ENCODE data around the gene BSND.

The BSND gene

DNA sequence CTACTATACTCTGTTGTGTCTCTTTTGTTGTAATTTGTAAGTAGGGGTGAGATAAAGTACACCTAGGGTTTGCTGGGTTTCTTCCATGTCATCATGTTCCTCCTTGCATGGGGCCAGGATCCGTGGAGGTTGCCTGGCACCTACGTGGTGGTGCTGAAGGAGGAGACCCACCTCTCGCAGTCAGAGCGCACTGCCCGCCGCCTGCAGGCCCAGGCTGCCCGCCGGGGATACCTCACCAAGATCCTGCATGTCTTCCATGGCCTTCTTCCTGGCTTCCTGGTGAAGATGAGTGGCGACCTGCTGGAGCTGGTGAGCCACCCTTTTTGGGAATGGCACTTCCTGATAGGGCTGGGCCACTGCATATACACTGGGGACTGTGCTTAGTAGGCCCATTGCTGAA lies 45.0 kb downstream of the BSND start:
- POLR2A ChIA-PET, result no interaction called here

DNA sequence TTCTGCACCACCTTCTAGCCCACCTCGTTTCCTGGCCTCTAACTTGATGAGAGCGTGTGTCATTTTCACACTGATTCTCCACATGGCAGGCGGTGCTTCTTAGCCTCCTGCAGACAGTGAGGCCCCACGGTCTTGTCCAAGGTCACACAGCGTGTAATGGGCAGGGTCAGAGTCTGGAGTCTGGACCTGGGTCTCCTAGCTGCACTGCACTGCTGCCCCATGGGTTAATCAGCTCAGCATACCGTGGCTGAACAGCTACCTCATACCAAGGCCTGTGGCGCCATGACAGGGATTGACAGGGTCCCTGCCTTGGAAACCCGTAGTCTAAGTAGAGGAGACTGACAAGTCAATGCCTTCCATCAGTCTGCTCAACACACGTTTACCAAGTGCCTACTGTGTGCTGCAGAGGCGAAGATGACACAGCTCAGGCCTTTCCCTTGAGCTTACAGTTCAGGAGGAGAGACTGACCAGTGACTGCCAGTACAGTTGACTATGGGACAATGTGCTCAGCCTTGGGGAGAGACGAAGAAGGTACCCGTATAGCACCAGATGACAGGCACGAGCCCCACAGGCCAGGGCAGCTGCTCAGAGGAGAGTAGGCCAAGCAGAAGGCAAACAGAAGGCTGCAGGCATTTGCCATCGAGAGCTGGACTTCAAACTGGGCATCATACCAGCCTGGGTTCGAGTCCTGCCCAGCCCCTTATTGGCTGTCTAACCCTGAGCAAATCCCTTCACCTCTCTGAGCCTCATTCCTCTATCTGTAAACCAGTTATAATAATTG lies 46.1 kb downstream of the BSND start:
- TF ChIP-seq FOXM1 (IDR thresholded peaks at IDR 0.05; ENCODE audit: borderline replicate concordance), result no peak
- no peak for TF ChIP-seq HDGF (IDR thresholded peaks at IDR 0.05; ENCODE audit: borderline replicate concordance)
- no peak for TF ChIP-seq SP1 (IDR thresholded peaks at IDR 0.05)
- TF ChIP-seq ZNF384 (IDR thresholded peaks at IDR 0.05), result no peak
- no peak for TF ChIP-seq FOXA1 (IDR thresholded peaks at IDR 0.05)
- no peak for TF ChIP-seq L3MBTL2 (conservative IDR thresholded peaks at IDR 0.05)

More for the DNA sequence above, 45.0 kb downstream of the BSND start:
- no peak for DNase-seq (ENCODE audit: extremely low spot score)
- CTCF ChIA-PET, result no interaction called here
- TF ChIP-seq SUZ12 (IDR thresholded peaks at IDR 0.05), result no peak
- TF ChIP-seq SP1 (IDR thresholded peaks at IDR 0.05), result no peak
- no peak for TF ChIP-seq FOXK2 (IDR thresholded peaks at IDR 0.05)
- TF ChIP-seq CTBP1 (IDR thresholded peaks at IDR 0.05; ENCODE audit: borderline replicate concordance), result no peak
- no peak for TF ChIP-seq FOXA1 (IDR thresholded peaks at IDR 0.05)
- TF ChIP-seq TARDBP (IDR thresholded peaks at IDR 0.05), result no peak
- TF ChIP-seq NFRKB (IDR thresholded peaks at IDR 0.05), result no peak
- no peak for TF ChIP-seq ELF4 (IDR thresholded peaks at IDR 0.05)

DNA sequence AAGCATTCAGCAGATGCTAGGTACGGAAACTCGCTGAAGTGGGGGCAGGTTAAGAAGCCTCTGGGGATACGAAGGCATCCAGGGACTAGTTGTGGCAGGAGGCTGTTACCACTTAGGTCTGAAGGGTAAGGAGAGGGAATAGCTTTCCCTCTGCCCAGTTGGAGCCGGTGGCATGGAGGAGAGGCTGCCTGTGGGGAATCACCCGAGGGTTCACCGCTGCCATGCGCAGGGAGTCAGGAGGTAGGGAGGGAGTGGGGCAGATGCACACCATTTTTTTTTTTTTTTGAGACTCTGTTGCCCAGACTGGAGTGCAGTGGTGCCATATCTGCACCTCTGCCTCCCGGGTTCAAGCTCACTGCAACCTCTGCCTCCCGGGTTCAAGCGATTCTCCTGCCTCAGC lies 46.7 kb downstream of the BSND start:
- POLR2A ChIA-PET, result no interaction called here
- DNase-seq (ENCODE audit: extremely low spot score), result no peak

More for the DNA sequence above, 46.1 kb downstream of the BSND start:
- no peak for DNase-seq (ENCODE audit: extremely low spot score)
- POLR2A ChIA-PET, result no interaction called here
- CTCF ChIA-PET, result no interaction called here

DNA sequence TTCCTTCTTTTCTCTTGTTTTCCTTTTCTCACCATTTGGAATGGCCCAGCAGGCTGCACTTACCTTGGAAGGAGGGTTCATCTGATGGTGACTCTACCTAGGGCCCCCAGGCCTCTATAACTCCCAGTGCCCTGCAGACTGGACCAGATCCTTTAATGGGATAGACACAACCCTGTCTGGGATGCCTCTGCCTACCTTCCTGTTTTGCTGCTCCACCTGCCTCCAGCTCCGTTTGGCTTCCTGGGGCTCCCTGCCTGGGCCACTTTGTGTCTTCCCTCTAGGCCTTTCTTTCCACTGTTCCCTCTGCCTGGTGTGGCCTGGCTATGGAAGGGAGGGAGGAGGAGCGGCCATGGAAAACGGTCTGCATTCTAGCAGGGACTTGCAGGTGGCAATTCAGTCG lies 48.1 kb downstream of the BSND start:
- ChIA-PET CTCF (no interaction called here), POLR2A (no interaction called here)
- no peak for DNase-seq (ENCODE audit: extremely low spot score)
- TF ChIP-seq BHLHE40 (IDR thresholded peaks at IDR 0.05; ENCODE audit: borderline replicate concordance) (no peak), HDGF (IDR thresholded peaks at IDR 0.05; ENCODE audit: borderline replicate concordance) (no peak), SUZ12 (IDR thresholded peaks at IDR 0.05) (no peak), FOXM1 (IDR thresholded peaks at IDR 0.05; ENCODE audit: borderline replicate concordance) (no peak), NFRKB (IDR thresholded peaks at IDR 0.05) (no peak), ARNT (IDR thresholded peaks at IDR 0.05) (no peak), CTBP1 (IDR thresholded peaks at IDR 0.05; ENCODE audit: borderline replicate concordance) (no peak), SP1 (IDR thresholded peaks at IDR 0.05) (no peak)
- TF ChIP-seq, protein P1, sequence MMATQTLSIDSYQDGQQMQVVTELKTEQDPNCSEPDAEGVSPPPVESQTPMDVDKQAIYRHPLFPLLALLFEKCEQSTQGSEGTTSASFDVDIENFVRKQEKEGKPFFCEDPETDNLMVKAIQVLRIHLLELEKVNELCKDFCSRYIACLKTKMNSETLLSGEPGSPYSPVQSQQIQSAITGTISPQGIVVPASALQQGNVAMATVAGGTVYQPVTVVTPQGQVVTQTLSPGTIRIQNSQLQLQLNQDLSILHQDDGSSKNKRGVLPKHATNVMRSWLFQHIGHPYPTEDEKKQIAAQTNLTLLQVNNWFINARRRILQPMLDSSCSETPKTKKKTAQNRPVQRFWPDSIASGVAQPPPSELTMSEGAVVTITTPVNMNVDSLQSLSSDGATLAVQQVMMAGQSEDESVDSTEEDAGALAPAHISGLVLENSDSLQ (IDR thresholded peaks at IDR 0.05), result no peak

More for the DNA sequence above, 46.7 kb downstream of the BSND start:
- no peak for TF ChIP-seq SP1 (IDR thresholded peaks at IDR 0.05)
- no peak for TF ChIP-seq CTBP1 (IDR thresholded peaks at IDR 0.05; ENCODE audit: borderline replicate concordance)
- TF ChIP-seq L3MBTL2 (conservative IDR thresholded peaks at IDR 0.05), result no peak
- TF ChIP-seq, protein P1 (IDR thresholded peaks at IDR 0.05), result no peak
- TF ChIP-seq HDGF (IDR thresholded peaks at IDR 0.05; ENCODE audit: borderline replicate concordance), result no peak
- no peak for TF ChIP-seq FOXA1 (IDR thresholded peaks at IDR 0.05)
- no peak for TF ChIP-seq TARDBP (IDR thresholded peaks at IDR 0.05)
- no peak for TF ChIP-seq BHLHE40 (IDR thresholded peaks at IDR 0.05; ENCODE audit: borderline replicate concordance)
- no peak for TF ChIP-seq LEF1 (IDR thresholded peaks at IDR 0.05; ENCODE audit: borderline replicate concordance)
- TF ChIP-seq FOXK2 (IDR thresholded peaks at IDR 0.05), result no peak
- CTCF ChIA-PET, result no interaction called here

DNA sequence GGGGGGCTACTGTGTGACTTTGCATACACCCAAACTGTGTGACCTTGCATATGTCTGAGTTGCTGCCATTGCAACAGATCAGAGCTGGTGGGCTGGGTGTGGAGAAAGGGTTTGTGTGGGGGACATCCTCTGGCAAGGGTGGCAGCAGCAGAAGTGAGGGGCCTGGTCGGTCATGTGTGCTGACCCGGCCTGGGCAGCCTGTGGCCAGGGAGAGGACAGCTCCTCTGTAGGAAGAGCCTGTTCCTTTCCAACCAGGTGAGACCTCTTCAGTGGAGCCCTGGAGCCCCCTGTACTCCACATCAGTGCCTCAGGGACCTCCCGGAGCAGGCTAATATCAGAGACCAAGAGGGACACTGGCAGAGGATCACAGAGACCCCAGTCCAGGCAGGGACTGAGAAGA lies 48.9 kb downstream of the BSND start:
- no peak for DNase-seq (ENCODE audit: extremely low spot score)
- POLR2A ChIA-PET, result no interaction called here
- CTCF ChIA-PET, result interaction anchor here (0.6 kb wide), 2 partner anchors 26 to 160 kb away, joined by 4 read pairs; no protein-coding TSS in a partner anchor
- TF ChIP-seq HDGF (IDR thresholded peaks at IDR 0.05; ENCODE audit: borderline replicate concordance), result no peak
- TF ChIP-seq ARNT (IDR thresholded peaks at IDR 0.05), result no peak
- no peak for TF ChIP-seq SP1 (IDR thresholded peaks at IDR 0.05)
- TF ChIP-seq CTBP1 (IDR thresholded peaks at IDR 0.05; ENCODE audit: borderline replicate concordance), result no peak
- TF ChIP-seq FOXA1 (IDR thresholded peaks at IDR 0.05), result no peak
- TF ChIP-seq L3MBTL2 (conservative IDR thresholded peaks at IDR 0.05), result no peak
- TF ChIP-seq LEF1 (IDR thresholded peaks at IDR 0.05; ENCODE audit: borderline replicate concordance), result no peak
- no peak for TF ChIP-seq FOXM1 (IDR thresholded peaks at IDR 0.05; ENCODE audit: borderline replicate concordance)
- TF ChIP-seq SUZ12 (IDR thresholded peaks at IDR 0.05), result no peak
- no peak for TF ChIP-seq TARDBP (IDR thresholded peaks at IDR 0.05)
- no peak for TF ChIP-seq FOXK2 (IDR thresholded peaks at IDR 0.05)
- TF ChIP-seq NFRKB (IDR thresholded peaks at IDR 0.05), result no peak
- TF ChIP-seq BHLHE40 (IDR thresholded peaks at IDR 0.05; ENCODE audit: borderline replicate concordance), result no peak
- no peak for TF ChIP-seq ELF4 (IDR thresholded peaks at IDR 0.05)
- no peak for TF ChIP-seq ZNF384 (IDR thresholded peaks at IDR 0.05)
- TF ChIP-seq, protein P1 (IDR thresholded peaks at IDR 0.05), result no peak

DNA sequence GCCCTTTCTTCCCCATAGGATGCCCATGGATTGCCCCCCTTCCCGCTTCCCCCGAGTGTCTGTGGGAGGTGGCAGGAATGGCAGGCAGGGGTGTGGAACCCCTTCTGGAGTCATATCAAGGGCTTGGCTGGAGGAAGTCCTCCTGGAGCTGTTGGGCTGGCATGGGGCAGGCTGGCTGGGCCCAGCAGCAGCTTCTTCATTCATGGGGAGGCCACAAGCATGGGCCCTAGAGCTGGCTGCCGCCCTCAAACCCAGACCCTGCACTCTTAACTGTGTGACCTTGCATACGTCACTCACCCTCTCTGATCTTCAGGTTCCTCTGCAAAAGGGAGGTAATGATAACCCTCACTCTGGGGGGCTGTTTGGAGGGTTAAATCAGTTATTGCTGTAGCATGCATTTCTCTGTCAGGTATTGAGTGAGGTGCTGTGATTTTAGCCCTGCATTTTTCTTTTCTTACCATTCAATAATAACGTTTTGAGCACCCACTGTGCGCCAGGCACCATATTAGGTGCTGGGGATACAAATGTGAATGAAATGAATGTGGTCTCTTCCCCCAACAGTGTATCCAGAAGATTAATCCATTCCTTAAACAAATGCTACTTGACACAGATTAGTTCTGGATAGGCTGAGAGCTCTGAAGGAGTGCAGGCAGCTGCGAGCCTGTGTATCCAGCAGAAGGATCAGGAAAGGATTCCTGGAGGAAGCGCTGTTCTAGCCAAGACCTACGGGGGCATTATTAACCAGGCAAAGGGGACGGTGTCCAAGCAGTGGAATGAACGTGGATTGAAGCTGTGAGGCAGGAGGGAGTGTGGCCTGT lies 49.9 kb downstream of the BSND start:
- POLR2A ChIA-PET, result no interaction called here
- CTCF ChIA-PET, result no interaction called here

More for the DNA sequence above, 49.9 kb downstream of the BSND start:
- no peak for DNase-seq (ENCODE audit: extremely low spot score)
- TF ChIP-seq L3MBTL2 (conservative IDR thresholded peaks at IDR 0.05) (no peak), HDGF (IDR thresholded peaks at IDR 0.05; ENCODE audit: borderline replicate concordance) (no peak), BHLHE40 (IDR thresholded peaks at IDR 0.05; ENCODE audit: borderline replicate concordance) (no peak), FOXK2 (IDR thresholded peaks at IDR 0.05) (no peak)
- TF ChIP-seq, protein P1 (IDR thresholded peaks at IDR 0.05), result no peak
